ENCODE results near the gene TAPT1. TPM values are rescaled to one million over a fixed set of nuclear protein-coding genes. Genes with fewer than 3 reads are reported as not detected.

The TAPT1 gene
- total RNA-seq, 1 donor from 2014 or later = 25.3 TPM

DNA sequence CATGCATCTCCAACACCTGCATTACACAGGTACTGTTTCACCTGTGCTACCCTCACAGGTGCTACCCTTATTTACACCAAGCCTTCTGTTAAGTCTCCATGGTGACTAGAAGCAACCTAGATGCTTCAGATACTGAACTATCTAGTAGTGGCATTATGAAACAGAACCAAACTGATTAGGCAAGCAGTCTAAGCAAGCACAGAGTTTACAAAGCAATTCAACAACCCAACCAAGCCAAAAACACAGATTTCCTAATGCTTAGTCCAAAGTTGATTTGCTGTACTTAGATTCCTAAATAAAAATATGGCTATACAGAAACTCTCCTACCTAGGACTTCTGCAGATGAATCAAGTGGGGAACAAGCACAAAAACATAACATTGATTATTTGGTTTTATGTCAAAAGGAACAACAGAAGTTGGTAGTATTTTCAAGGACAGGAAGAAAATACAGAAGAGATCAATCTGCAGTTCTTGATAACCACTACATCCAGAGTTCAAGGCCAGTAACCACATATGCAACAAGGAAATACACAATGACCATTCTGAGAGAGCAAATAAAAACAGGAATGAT lies 3.2 kb downstream of the TAPT1 start:
- Histone ChIP-seq H3K27me3 (ENCODE audit: insufficient read depth, low read length) (no peaks in the 10 kb centered on the region), H3K79me2 (ENCODE audit: insufficient read depth, low read length) (peaks cover 64% of the 10 kb centered on the region), H4K20me1 (ENCODE audit: insufficient read depth, low read length) (peaks cover 23% of the 10 kb centered on the region), H3K36me3 (ENCODE audit: insufficient read depth, low read length) (no peaks in the 10 kb centered on the region), H3K9me3 (ENCODE audit: insufficient read depth, low read depth, low read length) (no peaks in the 10 kb centered on the region), H3K4me1 (ENCODE audit: insufficient read depth, low read length) (peaks cover 4% of the 10 kb centered on the region), H3K4me3 (ENCODE audit: insufficient read depth, low read depth, low read length) (no peak overlapping the region), H2AFZ (ENCODE audit: low read depth, low read length) (no peak overlapping the region), H3K9ac (ENCODE audit: low read length) (no peak overlapping the region), H3K4me2 (ENCODE audit: low read length) (no peak overlapping the region), H3K27ac (ENCODE audit: low read depth, low read length) (no peak overlapping the region)
- Mint-ChIP-seq H3K9me3 (ENCODE audit: unreplicated experiment) (no peaks in the 10 kb centered on the region), H3K27me3 (ENCODE audit: low read depth, unreplicated experiment) (no peaks in the 10 kb centered on the region), H3K4me3 (ENCODE audit: unreplicated experiment) (no peak overlapping the region), H3K36me3 (ENCODE audit: low read depth, unreplicated experiment) (no peaks in the 10 kb centered on the region), H3K4me1 (ENCODE audit: low read depth, unreplicated experiment) (peaks cover 20% of the 10 kb centered on the region), H3K27ac (ENCODE audit: unreplicated experiment) (no peak overlapping the region)
- DNase-seq (ENCODE audit: low read depth) (no peak), FAIRE-seq (no peak)
- TF ChIP-seq EZH2 (IDR thresholded peaks at IDR 0.05; ENCODE audit: insufficient read depth, low read length) = no peak
- TF ChIP-seq, protein P1, sequence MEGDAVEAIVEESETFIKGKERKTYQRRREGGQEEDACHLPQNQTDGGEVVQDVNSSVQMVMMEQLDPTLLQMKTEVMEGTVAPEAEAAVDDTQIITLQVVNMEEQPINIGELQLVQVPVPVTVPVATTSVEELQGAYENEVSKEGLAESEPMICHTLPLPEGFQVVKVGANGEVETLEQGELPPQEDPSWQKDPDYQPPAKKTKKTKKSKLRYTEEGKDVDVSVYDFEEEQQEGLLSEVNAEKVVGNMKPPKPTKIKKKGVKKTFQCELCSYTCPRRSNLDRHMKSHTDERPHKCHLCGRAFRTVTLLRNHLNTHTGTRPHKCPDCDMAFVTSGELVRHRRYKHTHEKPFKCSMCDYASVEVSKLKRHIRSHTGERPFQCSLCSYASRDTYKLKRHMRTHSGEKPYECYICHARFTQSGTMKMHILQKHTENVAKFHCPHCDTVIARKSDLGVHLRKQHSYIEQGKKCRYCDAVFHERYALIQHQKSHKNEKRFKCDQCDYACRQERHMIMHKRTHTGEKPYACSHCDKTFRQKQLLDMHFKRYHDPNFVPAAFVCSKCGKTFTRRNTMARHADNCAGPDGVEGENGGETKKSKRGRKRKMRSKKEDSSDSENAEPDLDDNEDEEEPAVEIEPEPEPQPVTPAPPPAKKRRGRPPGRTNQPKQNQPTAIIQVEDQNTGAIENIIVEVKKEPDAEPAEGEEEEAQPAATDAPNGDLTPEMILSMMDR (IDR thresholded peaks at IDR 0.05; ENCODE audit: insufficient read depth, low read depth, low read length) = no peak

DNA sequence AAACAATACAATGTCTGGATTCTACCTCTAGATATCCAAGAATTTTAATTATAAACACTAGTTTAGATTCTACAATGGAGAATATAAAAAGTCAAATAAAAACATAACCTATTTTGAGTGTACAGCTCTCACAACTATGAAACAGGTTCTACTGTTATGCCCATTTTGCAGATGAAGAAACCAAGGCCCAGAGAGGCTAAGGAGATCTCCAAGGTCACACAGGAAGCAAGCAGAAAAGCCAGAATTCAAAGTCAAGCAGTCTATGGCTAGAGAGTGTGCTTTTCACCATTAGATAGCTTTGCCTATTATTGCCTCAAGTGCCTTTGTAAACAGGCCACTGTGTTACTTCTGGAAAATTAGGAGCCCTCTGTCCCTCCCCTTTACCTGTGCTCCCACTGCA lies 7.3 kb downstream of the TAPT1 start:
- Mint-ChIP-seq H3K27me3 (ENCODE audit: low read depth, unreplicated experiment) (no peaks in the 10 kb centered on the region), H3K4me1 (ENCODE audit: low read depth, unreplicated experiment) (peaks cover 14% of the 10 kb centered on the region), H3K36me3 (ENCODE audit: low read depth, unreplicated experiment) (no peaks in the 10 kb centered on the region), H3K27ac (ENCODE audit: unreplicated experiment) (no peak overlapping the region), H3K4me3 (ENCODE audit: unreplicated experiment) (no peak overlapping the region), H3K9me3 (ENCODE audit: unreplicated experiment) (no peaks in the 10 kb centered on the region)
- H3K27ac ChIP-seq (ENCODE audit: low read depth, low read length) = no peak overlapping the region
- DNase-seq (ENCODE audit: low read depth) = no peak
- no peak overlapping the region for H3K9ac ChIP-seq (ENCODE audit: low read length)
- H3K36me3 ChIP-seq (ENCODE audit: insufficient read depth, low read length) = no peaks in the 10 kb centered on the region
- no peaks in the 10 kb centered on the region for H3K9me3 ChIP-seq (ENCODE audit: insufficient read depth, low read depth, low read length)
- H3K4me3 ChIP-seq (ENCODE audit: insufficient read depth, low read depth, low read length) = no peak overlapping the region
- H3K4me2 ChIP-seq (ENCODE audit: low read length) = no peak overlapping the region
- H3K4me1 ChIP-seq (ENCODE audit: insufficient read depth, low read length) = no peaks in the 10 kb centered on the region
- no peaks in the 10 kb centered on the region for H3K27me3 ChIP-seq (ENCODE audit: insufficient read depth, low read length)
- H3K79me2 ChIP-seq (ENCODE audit: insufficient read depth, low read length) = peaks cover 62% of the 10 kb centered on the region
- no peak overlapping the region for H2AFZ ChIP-seq (ENCODE audit: low read depth, low read length)
- no peak for FAIRE-seq
- peaks cover 21% of the 10 kb centered on the region for H4K20me1 ChIP-seq (ENCODE audit: insufficient read depth, low read length)
- TF ChIP-seq EZH2 (IDR thresholded peaks at IDR 0.05; ENCODE audit: insufficient read depth, low read length) = no peak
- TF ChIP-seq, protein P1 (IDR thresholded peaks at IDR 0.05; ENCODE audit: insufficient read depth, low read depth, low read length) = no peak

DNA sequence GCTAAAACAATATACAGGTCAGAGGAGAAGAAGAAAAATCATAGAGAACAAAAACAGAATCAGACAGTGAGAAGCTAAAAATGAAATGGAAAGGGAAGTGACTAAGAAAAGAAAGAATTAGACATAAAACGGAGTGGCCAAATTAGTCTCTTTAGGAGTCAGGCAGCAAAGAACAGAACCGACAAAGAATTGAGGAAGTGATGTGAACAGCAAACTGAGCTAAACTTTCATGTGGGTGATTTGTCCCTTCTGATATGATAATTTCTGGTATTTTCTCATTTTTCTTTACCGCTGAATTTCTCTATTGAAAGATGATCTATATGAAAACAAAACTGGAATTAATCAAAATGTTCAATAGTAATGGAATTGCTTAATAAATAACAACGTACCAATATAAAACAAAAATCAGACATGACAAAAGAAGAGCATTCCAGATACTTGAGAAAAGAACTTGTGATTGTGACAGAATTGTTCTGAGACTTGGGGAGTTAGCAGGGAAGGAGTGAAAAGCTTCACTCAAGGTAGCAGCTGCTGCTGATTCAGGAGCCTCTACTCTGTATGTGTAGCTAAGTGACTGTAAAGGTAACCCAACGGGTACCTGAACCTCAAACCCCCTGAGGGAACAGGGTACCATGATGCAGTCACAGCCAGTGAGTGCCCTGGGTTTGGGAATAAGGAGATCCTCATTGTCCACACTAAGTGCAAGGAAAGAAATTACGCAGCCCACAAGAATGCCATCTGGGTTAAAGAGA lies 8.8 kb downstream of the TAPT1 start:
- Histone ChIP-seq H3K4me1 (ENCODE audit: insufficient read depth, low read length) (no peaks in the 10 kb centered on the region), H3K9ac (ENCODE audit: low read length) (no peak overlapping the region), H3K36me3 (ENCODE audit: insufficient read depth, low read length) (no peaks in the 10 kb centered on the region), H3K4me2 (ENCODE audit: low read length) (no peak overlapping the region), H4K20me1 (ENCODE audit: insufficient read depth, low read length) (peaks cover 9% of the 10 kb centered on the region), H3K79me2 (ENCODE audit: insufficient read depth, low read length) (peaks cover 47% of the 10 kb centered on the region), H2AFZ (ENCODE audit: low read depth, low read length) (no peak overlapping the region), H3K27me3 (ENCODE audit: insufficient read depth, low read length) (no peaks in the 10 kb centered on the region), H3K9me3 (ENCODE audit: insufficient read depth, low read depth, low read length) (no peaks in the 10 kb centered on the region), H3K27ac (ENCODE audit: low read depth, low read length) (no peak overlapping the region), H3K4me3 (ENCODE audit: insufficient read depth, low read depth, low read length) (no peak overlapping the region)
- H3K27me3 Mint-ChIP-seq (ENCODE audit: low read depth, unreplicated experiment) = no peaks in the 10 kb centered on the region
- H3K27ac Mint-ChIP-seq (ENCODE audit: unreplicated experiment) = no peak overlapping the region
- H3K36me3 Mint-ChIP-seq (ENCODE audit: low read depth, unreplicated experiment) = no peaks in the 10 kb centered on the region
- FAIRE-seq = no peak
- no peaks in the 10 kb centered on the region for H3K9me3 Mint-ChIP-seq (ENCODE audit: unreplicated experiment)
- peaks cover 8% of the 10 kb centered on the region for H3K4me1 Mint-ChIP-seq (ENCODE audit: low read depth, unreplicated experiment)
- TF ChIP-seq, protein P1 (IDR thresholded peaks at IDR 0.05; ENCODE audit: insufficient read depth, low read depth, low read length) = no peak
- no peak for TF ChIP-seq EZH2 (IDR thresholded peaks at IDR 0.05; ENCODE audit: insufficient read depth, low read length)
- DNase-seq (ENCODE audit: low read depth) = no peak
- H3K4me3 Mint-ChIP-seq (ENCODE audit: unreplicated experiment) = no peak overlapping the region
